Gastrocnemius medialis (tissue), 4 donors: Measurements from ENCODE around the gene COL9A3. TPM values are rescaled to one million over a fixed set of nuclear protein-coding genes. Genes with fewer than 3 reads are reported as not detected.

Source experiments
- ATAC-seq, 2 donors: fragments of 150-250 bp; one replicate each; pipeline ENCODE4 v1.9.1; 2016
- DNase-seq, 2 donors: peaks; one replicate each; pipeline ENCODE4 v3.0.0-alpha.2; 2019
- H3K27ac ChIP-seq, 4 donors: fragments of 200-600 bp; sonication (generic); 1 replicate in 1 of 4; 2 replicates in 3 of 4; pipeline ENCODE4 v1.5.1; 2016 to 2018; ENCODE audit warnings: mild to moderate bottlenecking in 2 of 4, moderate library complexity in 1 of 4
- H3K27me3 ChIP-seq, 3 donors: fragments of 200-600 bp; sonication (generic) in 2 of 3; 1 replicate in 1 of 3; 2 replicates in 2 of 3; pipeline versions ENCODE4 v1.5.1 to v1.6.0; 2016 to 2019; ENCODE audit warnings: mild to moderate bottlenecking in 1 of 3, moderate library complexity in 1 of 3
- H3K36me3 ChIP-seq, 2 donors: fragments of 200-600 bp; sonication (generic) in 1 of 2; one replicate each; pipeline ENCODE4 v1.5.1; 2017 to 2018
- H3K4me1 ChIP-seq, 2 donors: fragments of 200-600 bp; sonication (generic) in 1 of 2; one replicate each; pipeline ENCODE4 v1.5.1; 2016 to 2017; ENCODE audit warnings: mild to moderate bottlenecking in 2 of 2
- H3K4me3 ChIP-seq, 4 donors: fragments of 200-600 bp; sonication (generic) in 3 of 4; 1 replicate in 1 of 4; 2 replicates in 3 of 4; pipeline ENCODE4 v1.5.1; 2016 to 2019; ENCODE audit warnings: mild to moderate bottlenecking in 2 of 4
- H3K9me3 ChIP-seq, 3 donors: fragments of 200-600 bp; sonication (generic) in 2 of 3; 1 replicate in 1 of 3; 2 replicates in 2 of 3; pipeline ENCODE4 v1.5.1; 2016 to 2019
- POLR2A ChIP-seq, 2 donors: fragments of 450-650 bp; IDR thresholded peaks; one replicate each; pipeline ENCODE4 v1.6.1; 2017; ENCODE audit warnings: antibody characterized with exemption in 2 of 2, mild to moderate bottlenecking in 2 of 2, moderate library complexity in 2 of 2
- in situ Hi-C, 4 donors: fragments of 200-750 bp; cut with MboI; loops; one replicate each; pipeline versions ENCODE4 v1.15.0 to v1.8.0; 2017; ENCODE audit warnings: low sequenced_read_pairs in 4 of 4
- intact Hi-C: fragments of 100-400 bp; cut with DNase I; formaldehyde crosslinking; loops from one replicate; pipeline ENCODE4 v1.15.1; 2023; ENCODE audit warnings: low total_unique reads
- total RNA-seq, 4 donors: library from RNA; depleted of rRNA; stranded (reverse); fragments of >200 nt; gene quantifications; one replicate each; pipeline versions ENCODE4 v1.1.0 to v1.2.3, GENCODE V29; 2016
- TF ChIP-seq, protein P1 (sequence below), 5 experiments: fragments of 450-650 bp in 3 of 5; fragments of 200-600 bp in 2 of 5; sonication (generic) in 2 of 5; IDR thresholded peaks in 4 of 5; conservative IDR thresholded peaks in 1 of 5; 1 replicate in 4 of 5; 2 replicates in 1 of 5; pipeline ENCODE4 v1.5.1; 2016 to 2019; ENCODE audit warnings: antibody characterized with exemption in 5 of 5, mild to moderate bottlenecking in 3 of 5, moderate library complexity in 3 of 5

COL9A3 gene
- total RNA-seq, 4 donors from 2014 or later = 0.41 to 4.1 (median 1.6) TPM

DNA sequence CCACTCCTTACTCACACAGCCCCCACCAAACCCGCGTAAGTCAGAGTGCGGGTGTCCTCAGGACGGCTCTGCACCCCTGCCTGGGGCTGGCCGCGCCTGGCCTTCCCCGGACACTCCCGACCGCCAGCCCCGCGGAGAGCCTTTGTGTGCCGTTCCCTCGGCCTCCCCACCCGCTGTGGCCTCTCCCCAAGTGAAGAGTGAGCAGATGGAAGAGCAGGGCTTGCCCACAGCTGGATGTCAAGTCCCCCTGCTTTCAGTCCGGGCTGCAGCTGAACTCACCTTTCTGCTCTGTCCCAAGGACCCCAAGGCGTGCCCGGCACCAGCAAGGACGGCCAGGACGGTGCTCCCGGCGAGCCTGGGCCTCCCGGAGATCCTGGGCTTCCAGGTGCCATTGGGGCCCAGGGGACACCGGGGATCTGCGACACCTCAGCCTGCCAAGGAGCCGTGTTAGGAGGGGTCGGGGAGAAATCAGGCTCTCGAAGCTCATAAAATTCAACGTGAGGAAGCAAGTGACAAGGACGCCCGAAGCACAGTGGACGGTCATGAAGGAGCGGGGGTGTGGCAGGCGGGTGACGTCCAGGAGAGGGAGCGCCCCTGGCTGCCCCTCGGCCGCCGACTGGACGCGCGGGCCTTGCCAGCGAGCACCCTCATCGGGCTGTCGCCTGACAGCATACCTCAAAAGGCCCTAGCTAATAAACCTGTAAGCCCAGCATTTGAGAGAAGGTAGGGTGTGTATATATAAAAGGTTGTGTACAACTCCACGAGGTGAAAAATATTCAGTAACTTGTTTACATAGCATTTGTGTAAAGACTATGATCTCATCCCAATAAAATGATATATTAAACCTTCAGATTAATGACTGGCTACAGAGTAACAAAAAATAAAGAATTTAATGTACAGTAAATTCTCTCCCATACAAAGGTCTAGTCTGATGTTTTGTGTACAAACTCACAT is 23.7 kb downstream of the COL9A3 start:
- Histone ChIP-seq H3K27me3 (peaks cover 12 to 16% (median 15%) of the 10 kb centered on the region in 3 donors), H3K27ac (no peak overlapping the region), H3K4me3 (no peak overlapping the region), H3K36me3 (no peaks in the 10 kb centered on the region), H3K9me3 (no peaks in the 10 kb centered on the region), H3K4me1 (no peaks in the 10 kb centered on the region)
- intact Hi-C loops = no loop called here
- in situ Hi-C loops = no loop called here
- DNase-seq (no peak), ATAC-seq (no peak)
- TF ChIP-seq, protein P1, sequence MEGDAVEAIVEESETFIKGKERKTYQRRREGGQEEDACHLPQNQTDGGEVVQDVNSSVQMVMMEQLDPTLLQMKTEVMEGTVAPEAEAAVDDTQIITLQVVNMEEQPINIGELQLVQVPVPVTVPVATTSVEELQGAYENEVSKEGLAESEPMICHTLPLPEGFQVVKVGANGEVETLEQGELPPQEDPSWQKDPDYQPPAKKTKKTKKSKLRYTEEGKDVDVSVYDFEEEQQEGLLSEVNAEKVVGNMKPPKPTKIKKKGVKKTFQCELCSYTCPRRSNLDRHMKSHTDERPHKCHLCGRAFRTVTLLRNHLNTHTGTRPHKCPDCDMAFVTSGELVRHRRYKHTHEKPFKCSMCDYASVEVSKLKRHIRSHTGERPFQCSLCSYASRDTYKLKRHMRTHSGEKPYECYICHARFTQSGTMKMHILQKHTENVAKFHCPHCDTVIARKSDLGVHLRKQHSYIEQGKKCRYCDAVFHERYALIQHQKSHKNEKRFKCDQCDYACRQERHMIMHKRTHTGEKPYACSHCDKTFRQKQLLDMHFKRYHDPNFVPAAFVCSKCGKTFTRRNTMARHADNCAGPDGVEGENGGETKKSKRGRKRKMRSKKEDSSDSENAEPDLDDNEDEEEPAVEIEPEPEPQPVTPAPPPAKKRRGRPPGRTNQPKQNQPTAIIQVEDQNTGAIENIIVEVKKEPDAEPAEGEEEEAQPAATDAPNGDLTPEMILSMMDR (IDR thresholded peaks at IDR 0.05 in 4 of 5, conservative IDR thresholded peaks at IDR 0.05 in 1 of 5) = no peak
- no peak for TF ChIP-seq POLR2A (IDR thresholded peaks at IDR 0.05)

DNA sequence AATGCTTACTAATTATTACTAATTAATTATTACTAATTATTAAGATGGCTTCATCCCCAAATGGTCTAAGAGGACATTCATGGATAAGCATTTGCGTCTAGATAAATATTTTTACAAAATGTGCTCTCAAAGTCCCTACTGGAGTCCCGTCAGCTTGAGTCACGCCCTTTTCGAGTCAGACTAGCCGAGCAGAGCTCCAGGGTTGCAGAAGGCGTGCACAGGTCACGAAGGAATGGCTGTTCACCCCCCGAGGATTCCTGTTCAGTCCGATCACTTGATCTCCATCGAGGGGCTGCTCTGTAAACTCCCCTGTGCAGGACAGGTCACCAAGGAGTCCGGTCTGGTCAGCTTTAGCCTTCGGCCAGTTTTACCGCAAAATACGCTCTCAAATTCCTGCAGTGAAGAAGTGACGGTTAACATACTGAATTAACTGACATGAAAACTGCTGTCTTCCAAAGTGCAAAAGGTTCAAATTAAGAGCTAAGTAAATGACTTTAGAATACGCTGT is 24.9 kb downstream of the COL9A3 start:
- H3K27me3 ChIP-seq = peaks cover under 1 to 15% (median 11%) of the 10 kb centered on the region in 3 donors
- no peak for ATAC-seq
- H3K4me3 ChIP-seq = no peak overlapping the region
- H3K9me3 ChIP-seq = no peaks in the 10 kb centered on the region
- intact Hi-C loops = no loop called here
- in situ Hi-C loops = no loop called here
- no peak overlapping the region for H3K27ac ChIP-seq
- no peak for DNase-seq
- TF ChIP-seq POLR2A (IDR thresholded peaks at IDR 0.05) = no peak
- TF ChIP-seq, protein P1 (IDR thresholded peaks at IDR 0.05 in 4 of 5, conservative IDR thresholded peaks at IDR 0.05 in 1 of 5) = no peak
- H3K36me3 ChIP-seq = no peaks in the 10 kb centered on the region
- H3K4me1 ChIP-seq = no peaks in the 10 kb centered on the region

DNA sequence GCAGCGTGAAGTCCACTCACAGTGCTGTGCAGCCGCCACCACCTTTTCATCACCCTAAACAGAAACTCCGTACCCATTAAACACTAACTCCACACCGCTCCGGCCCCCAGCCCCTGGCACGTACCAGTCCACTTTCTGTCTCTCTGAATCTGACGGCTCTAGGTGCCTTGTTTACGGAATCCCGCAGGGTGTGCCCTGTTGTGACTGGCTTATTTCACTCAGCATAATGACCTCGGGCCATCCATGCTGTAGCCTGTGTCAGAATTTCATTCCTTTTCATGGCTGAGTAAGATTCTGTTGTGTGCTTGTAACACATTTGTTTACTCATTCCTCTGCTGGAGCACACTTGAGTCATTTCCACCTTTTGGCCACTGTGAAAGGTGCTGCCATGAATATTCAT is 26.8 kb downstream of the COL9A3 start:
- DNase-seq (no peak), ATAC-seq (no peak)
- H3K4me1 ChIP-seq = no peaks in the 10 kb centered on the region
- intact Hi-C loops = no loop called here
- peaks cover 0 to under 1% (median 0%) of the 10 kb centered on the region in 3 donors for H3K27me3 ChIP-seq
- in situ Hi-C loops = no loop called here
- TF ChIP-seq, protein P1 (IDR thresholded peaks at IDR 0.05 in 4 of 5, conservative IDR thresholded peaks at IDR 0.05 in 1 of 5) = no peak
- TF ChIP-seq POLR2A (IDR thresholded peaks at IDR 0.05) = no peak
- H3K27ac ChIP-seq = no peak overlapping the region
- H3K9me3 ChIP-seq = no peaks in the 10 kb centered on the region
- H3K36me3 ChIP-seq = no peaks in the 10 kb centered on the region
- H3K4me3 ChIP-seq = no peak overlapping the region

DNA sequence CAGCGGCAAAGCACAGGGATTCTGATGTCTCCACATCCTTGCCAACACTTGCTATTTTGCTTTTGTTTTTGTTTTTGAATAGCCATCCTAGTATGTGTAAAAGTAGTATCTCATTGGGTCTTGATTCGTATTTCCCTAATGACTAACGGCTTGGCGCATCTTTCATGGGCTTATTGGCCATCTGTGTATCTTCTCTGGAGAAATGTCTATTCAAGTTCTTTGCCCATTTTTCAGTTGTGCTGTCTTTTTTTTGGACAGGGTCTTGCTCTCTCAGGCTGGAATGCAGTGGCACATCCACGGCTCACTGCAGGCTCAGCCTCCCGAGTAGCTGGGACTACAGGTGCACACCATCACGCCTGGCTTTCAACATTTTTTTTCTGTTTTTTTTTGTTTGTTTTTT is 27.3 kb downstream of the COL9A3 start:
- ATAC-seq (no peak), DNase-seq (no peak)
- Histone ChIP-seq H3K9me3 (no peaks in the 10 kb centered on the region), H3K27ac (no peak overlapping the region), H3K4me1 (no peaks in the 10 kb centered on the region), H3K4me3 (no peak overlapping the region), H3K36me3 (no peaks in the 10 kb centered on the region), H3K27me3 (no peaks in the 10 kb centered on the region)
- intact Hi-C loops = no loop called here
- TF ChIP-seq, protein P1 (IDR thresholded peaks at IDR 0.05 in 4 of 5, conservative IDR thresholded peaks at IDR 0.05 in 1 of 5) = no peak
- TF ChIP-seq POLR2A (IDR thresholded peaks at IDR 0.05) = no peak
- in situ Hi-C loops = no loop called here
